ENCODE measurements around the gene CYTH2.

The CYTH2 gene

GRCh38 chr19:48475369-48476068 is 6.3 kb downstream of the CYTH2 start:
- ChIA-PET CTCF (interaction anchor here (0.5 to 3.4 kb wide), 3 partner anchors 14 to 157 kb away, joined by 4 to 18 read pairs (median 5); no protein-coding TSS in a partner anchor), POLR2A (interaction anchor here (2.1 to 3.1 kb wide), 2 partner anchors 13 to 18 kb away, joined by 8 read pairs; no protein-coding TSS in a partner anchor)
- no peak overlapping the region for H3K27ac ChIP-seq (ENCODE audit: extremely low read depth, low read depth, low read length)

More at GRCh38 chr19:48475369-48476068, 6.3 kb downstream of the CYTH2 start:
- Histone ChIP-seq H3K36me3 (ENCODE audit: control insufficient read depth in 2 of 2, insufficient read depth in 1 of 2, low read length in 2 of 2) (peaks cover 43 to 91% of the 10 kb centered on the region in 2 experiments), H3K9me3 (ENCODE audit: control insufficient read depth, insufficient read depth, low read depth, low read length) (no peaks in the 10 kb centered on the region), H3K4me1 (ENCODE audit: control insufficient read depth, insufficient read depth, low read length) (no peaks in the 10 kb centered on the region), H3K4me3 (ENCODE audit: low read depth, low read length) (no peak overlapping the region)
- TF ChIP-seq ZBTB17 (tag by site-specific recombination; IDR thresholded peaks at IDR 0.05) (peak; percentile 32; the same call in 1 of the 2 replicates), ZNF426 (tag by site-specific recombination; IDR thresholded peaks at IDR 0.05) (no peak), ZNF114 (tag by site-specific recombination; IDR thresholded peaks at IDR 0.05) (no peak), ZNF24 (tag by site-specific recombination; IDR thresholded peaks at IDR 0.05) (no peak), ZNF658 (tag by site-specific recombination; IDR thresholded peaks at IDR 0.05) (no peak), ZBTB10 (tag by site-specific recombination; IDR thresholded peaks at IDR 0.05) (no peak), ZXDB (tag by site-specific recombination; IDR thresholded peaks at IDR 0.05) (no peak), PRDM4 (tag by site-specific recombination; IDR thresholded peaks at IDR 0.05) (no peak), FEZF1 (tag by site-specific recombination; IDR thresholded peaks at IDR 0.05) (no peak), ZNF510 (tag by site-specific recombination; IDR thresholded peaks at IDR 0.05; ENCODE audit: insufficient replicate concordance) (no peak), ZNF423 (tag by site-specific recombination; IDR thresholded peaks at IDR 0.05) (no peak), ZNF514 (tag by site-specific recombination; IDR thresholded peaks at IDR 0.05) (no peak), ZIC2 (tag by site-specific recombination; IDR thresholded peaks at IDR 0.05) (0 out of 2 replicates have a peak, but pooled peaks have one; percentile 16)
- TF ChIP-seq, protein P1, sequence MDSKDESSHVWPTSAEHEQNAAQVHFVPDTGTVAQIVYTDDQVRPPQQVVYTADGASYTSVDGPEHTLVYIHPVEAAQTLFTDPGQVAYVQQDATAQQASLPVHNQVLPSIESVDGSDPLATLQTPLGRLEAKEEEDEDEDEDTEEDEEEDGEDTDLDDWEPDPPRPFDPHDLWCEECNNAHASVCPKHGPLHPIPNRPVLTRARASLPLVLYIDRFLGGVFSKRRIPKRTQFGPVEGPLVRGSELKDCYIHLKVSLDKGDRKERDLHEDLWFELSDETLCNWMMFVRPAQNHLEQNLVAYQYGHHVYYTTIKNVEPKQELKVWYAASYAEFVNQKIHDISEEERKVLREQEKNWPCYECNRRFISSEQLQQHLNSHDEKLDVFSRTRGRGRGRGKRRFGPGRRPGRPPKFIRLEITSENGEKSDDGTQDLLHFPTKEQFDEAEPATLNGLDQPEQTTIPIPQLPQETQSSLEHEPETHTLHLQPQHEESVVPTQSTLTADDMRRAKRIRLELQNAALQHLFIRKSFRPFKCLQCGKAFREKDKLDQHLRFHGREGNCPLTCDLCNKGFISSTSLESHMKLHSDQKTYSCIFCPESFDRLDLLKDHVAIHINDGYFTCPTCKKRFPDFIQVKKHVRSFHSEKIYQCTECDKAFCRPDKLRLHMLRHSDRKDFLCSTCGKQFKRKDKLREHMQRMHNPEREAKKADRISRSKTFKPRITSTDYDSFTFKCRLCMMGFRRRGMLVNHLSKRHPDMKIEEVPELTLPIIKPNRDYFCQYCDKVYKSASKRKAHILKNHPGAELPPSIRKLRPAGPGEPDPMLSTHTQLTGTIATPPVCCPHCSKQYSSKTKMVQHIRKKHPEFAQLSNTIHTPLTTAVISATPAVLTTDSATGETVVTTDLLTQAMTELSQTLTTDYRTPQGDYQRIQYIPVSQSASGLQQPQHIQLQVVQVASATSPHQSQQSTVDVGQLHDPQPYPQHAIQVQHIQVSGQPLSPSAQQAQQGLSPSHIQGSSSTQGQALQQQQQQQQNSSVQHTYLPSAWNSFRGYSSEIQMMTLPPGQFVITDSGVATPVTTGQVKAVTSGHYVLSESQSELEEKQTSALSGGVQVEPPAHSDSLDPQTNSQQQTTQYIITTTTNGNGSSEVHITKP (tag by site-specific recombination; IDR thresholded peaks at IDR 0.05) = no peak

Data from HEK293 (cell line).